Ectodermal cell (in vitro differentiated cells): ENCODE data around the gene ATP4B.

Source experiments
- H3K27ac ChIP-seq: 2 replicates; pipeline ENCODE4 v1.7.0; 2013; ENCODE audit warnings: mild to moderate bottlenecking, low read depth, low read length; ENCODE audit not compliant: insufficient read depth, poor library complexity, severe bottlenecking
- H3K27me3 ChIP-seq: 2 replicates; pipeline ENCODE4 v1.7.0; 2013; ENCODE audit warnings: mild to moderate bottlenecking, low read length; ENCODE audit not compliant: insufficient read depth, control insufficient read depth, poor library complexity, severe bottlenecking
- H3K36me3 ChIP-seq: one replicate; pipeline ENCODE4 v1.7.0; 2013; ENCODE audit warnings: low read length; ENCODE audit not compliant: control insufficient read depth, insufficient read depth
- H3K4me1 ChIP-seq: one replicate; pipeline ENCODE4 v1.7.0; 2013; ENCODE audit warnings: low read length; ENCODE audit not compliant: control insufficient read depth, insufficient read depth
- H3K4me3 ChIP-seq: 2 replicates; pipeline ENCODE4 v1.7.0; 2013; ENCODE audit warnings: low read depth, low read length, control low read depth; ENCODE audit not compliant: insufficient read depth
- H3K9me3 ChIP-seq: 2 replicates; pipeline ENCODE4 v1.7.0; 2013; ENCODE audit warnings: mild to moderate bottlenecking, low read length, moderate library complexity; ENCODE audit not compliant: control insufficient read depth
- WGBS, 2 experiments: methylation state at CpG; one replicate each; pipeline ENCODE4 v1.1.7; 2013; ENCODE audit warnings: missing lambda C conversion rate in 2 of 2; 5-methylcytosine and 5-hydroxymethylcytosine counted together

The ATP4B gene

GRCh38 chr13:113607889-113608635 is 49.9 kb downstream of the ATP4B start:
- no peaks in the 10 kb centered on the region for H3K9me3 ChIP-seq
- WGBS, 2 experiments = 95 to 96% methylated on average over 25 of the region's 25 CpGs
- H3K4me3 ChIP-seq = no peak overlapping the region
- no peaks in the 10 kb centered on the region for H3K27me3 ChIP-seq
- H3K36me3 ChIP-seq = peaks cover 10% of the 10 kb centered on the region
- H3K27ac ChIP-seq = no peak overlapping the region
- no peaks in the 10 kb centered on the region for H3K4me1 ChIP-seq

- H3K27me3 ChIP-seq = no peaks in the 10 kb centered on the region
- H3K4me1 ChIP-seq = peaks cover 4% of the 10 kb centered on the region
- no peak overlapping the region for H3K4me3 ChIP-seq
- H3K27ac ChIP-seq = no peak overlapping the region
- 93 to 94% methylated on average over 28 of the region's 28 CpGs for WGBS, 2 experiments
- H3K36me3 ChIP-seq = peaks cover 10% of the 10 kb centered on the region
- H3K9me3 ChIP-seq = no peaks in the 10 kb centered on the region
These were observed 50.7 kb downstream of the ATP4B start for GRCh38 chr13:113607056-113607888.

- no peak overlapping the region for H3K27ac ChIP-seq
- H3K9me3 ChIP-seq = no peaks in the 10 kb centered on the region
- H3K4me3 ChIP-seq = no peak overlapping the region
- 96% methylated on average over 34 of the region's 34 CpGs for WGBS, 2 experiments
- H3K36me3 ChIP-seq = no peaks in the 10 kb centered on the region
- H3K4me1 ChIP-seq = peaks cover 12% of the 10 kb centered on the region
- no peaks in the 10 kb centered on the region for H3K27me3 ChIP-seq
These were observed 52.0 kb downstream of the ATP4B start for GRCh38 chr13:113605866-113606438.

GRCh38 chr13:113605461-113605860 is 52.5 kb downstream of the ATP4B start:
- Histone ChIP-seq H3K4me3 (no peak overlapping the region), H3K36me3 (peaks cover 2% of the 10 kb centered on the region), H3K4me1 (peaks cover 12% of the 10 kb centered on the region), H3K27ac (no peak overlapping the region), H3K9me3 (no peaks in the 10 kb centered on the region), H3K27me3 (no peaks in the 10 kb centered on the region)
- WGBS, 2 experiments = 95 to 97% methylated on average over 8 of the region's 8 CpGs

GRCh38 chr13:113604186-113604585 is 53.8 kb downstream of the ATP4B start:
- peaks cover 9% of the 10 kb centered on the region for H3K36me3 ChIP-seq
- WGBS, 2 experiments = 94 to 95% methylated on average over 1 of the region's 1 CpG
- H3K4me1 ChIP-seq = peaks cover 12% of the 10 kb centered on the region
- H3K27me3 ChIP-seq = no peaks in the 10 kb centered on the region
- H3K4me3 ChIP-seq = no peak overlapping the region
- no peak overlapping the region for H3K27ac ChIP-seq
- no peaks in the 10 kb centered on the region for H3K9me3 ChIP-seq

GRCh38 chr13:113603116-113603710 is 54.8 kb downstream of the ATP4B start:
- Histone ChIP-seq H3K9me3 (no peaks in the 10 kb centered on the region), H3K27ac (no peak overlapping the region), H3K4me3 (no peak overlapping the region), H3K27me3 (no peaks in the 10 kb centered on the region), H3K36me3 (peaks cover 14% of the 10 kb centered on the region), H3K4me1 (peaks cover 12% of the 10 kb centered on the region)
- WGBS, 2 experiments = 96% methylated on average over 12 of the region's 13 CpGs

- 76 to 79% methylated on average over 15 of the region's 15 CpGs for WGBS, 2 experiments
- peaks cover 17% of the 10 kb centered on the region for H3K36me3 ChIP-seq
These were observed 55.6 kb downstream of the ATP4B start for GRCh38 chr13:113602291-113602988.

GRCh38 chr13:113601166-113602070 is 56.6 kb downstream of the ATP4B start:
- Histone ChIP-seq H3K4me3 (no peak overlapping the region), H3K36me3 (peaks cover 17% of the 10 kb centered on the region), H3K4me1 (peaks cover 12% of the 10 kb centered on the region), H3K9me3 (no peaks in the 10 kb centered on the region), H3K27ac (no peak overlapping the region), H3K27me3 (no peaks in the 10 kb centered on the region)
- WGBS, 2 experiments = 93 to 95% methylated on average over 28 of the region's 28 CpGs

More at GRCh38 chr13:113602291-113602988, 55.6 kb downstream of the ATP4B start:
- no peaks in the 10 kb centered on the region for H3K9me3 ChIP-seq
- H3K4me3 ChIP-seq = no peak overlapping the region
- H3K27ac ChIP-seq = no peak overlapping the region
- peaks cover 12% of the 10 kb centered on the region for H3K4me1 ChIP-seq
- H3K27me3 ChIP-seq = no peaks in the 10 kb centered on the region

GRCh38 chr13:113599391-113599790 is 58.6 kb downstream of the ATP4B start:
- Histone ChIP-seq H3K27me3 (no peaks in the 10 kb centered on the region), H3K4me1 (peaks cover 12% of the 10 kb centered on the region), H3K9me3 (no peaks in the 10 kb centered on the region), H3K27ac (no peak overlapping the region), H3K36me3 (peaks cover 17% of the 10 kb centered on the region), H3K4me3 (no peak overlapping the region)
- 96 to 97% methylated on average over 12 of the region's 12 CpGs for WGBS, 2 experiments
